Measurements from ENCODE around the gene ZC3H15.

- no peak for TF ChIP-seq RNF2 (IDR thresholded peaks at IDR 0.05; ENCODE audit: borderline replicate concordance, low read depth, low read length, missing control alignments, poor library complexity, severe bottlenecking)
- no peak for TF ChIP-seq RAD21 (IDR thresholded peaks at IDR 0.05 in 1 of 2, conservative IDR thresholded peaks at IDR 0.05 in 1 of 2; ENCODE audit: low read depth in 2 of 2, low read length in 2 of 2)
Observed at GRCh38 chr2:186442885-186443284, 43.2 kb upstream of the ZC3H15 start.

Measured in H1 (cell line).